ENCODE data around the gene CDHR2.

- no peak for TF ChIP-seq CTCF (IDR thresholded peaks at IDR 0.05)
- no peak for TF ChIP-seq EP300 (IDR thresholded peaks at IDR 0.05)
Observed at GRCh38 chr5:176642675-176643490, 93.7 kb downstream of the CDHR2 start.

All from suprapubic skin (tissue), 3 donors.